GM15510 (cell line): Measurements from ENCODE around the gene ADAMTS2.

ENCODE experiments used
- POLR2A ChIP-seq: IDR thresholded peaks from 3 replicates; pipeline ENCODE4 v1.6.1; 2011; ENCODE audit warnings: borderline replicate concordance; ENCODE audit not compliant: insufficient read length; ENCODE audit errors: extremely low read depth

Gene ADAMTS2

GRCh38 chr5:179340465-179340864 is 4.8 kb downstream of the ADAMTS2 start:
- no peak for TF ChIP-seq POLR2A

GRCh38 chr5:179339996-179340395 is 5.3 kb downstream of the ADAMTS2 start:
- no peak for TF ChIP-seq POLR2A

- TF ChIP-seq POLR2A: no peak
Observed at GRCh38 chr5:179339081-179339480, 6.2 kb downstream of the ADAMTS2 start.

- no peak for TF ChIP-seq POLR2A
Observed at GRCh38 chr5:179337796-179338676, 7.2 kb downstream of the ADAMTS2 start.

GRCh38 chr5:179336871-179337795 is 8.1 kb downstream of the ADAMTS2 start:
- no peak for TF ChIP-seq POLR2A

GRCh38 chr5:179336126-179336870 is 9.0 kb downstream of the ADAMTS2 start:
- TF ChIP-seq POLR2A: no peak

GRCh38 chr5:179333796-179334761 is 11.2 kb downstream of the ADAMTS2 start:
- TF ChIP-seq POLR2A: no peak

GRCh38 chr5:179332741-179333290 is 12.4 kb downstream of the ADAMTS2 start:
- TF ChIP-seq POLR2A: no peak

- no peak for TF ChIP-seq POLR2A
Observed at GRCh38 chr5:179331591-179332375, 13.5 kb downstream of the ADAMTS2 start.

GRCh38 chr5:179330186-179330900 is 14.9 kb downstream of the ADAMTS2 start:
- TF ChIP-seq POLR2A: no peak

- no peak for TF ChIP-seq POLR2A
Observed at GRCh38 chr5:179328291-179328690, 17.0 kb downstream of the ADAMTS2 start.
